HepG2 (cell line): Measurements from ENCODE around the gene PARS2. TPM values are rescaled to one million over a fixed set of nuclear protein-coding genes. Genes with fewer than 3 reads are reported as not detected.

ENCODE experiments used
- ATAC-seq: fragments of 200-7000 bp; cut with Tn5 transposase; 3 replicates; pipeline ENCODE4 v1.9.1; 2020; ENCODE audit warnings: mild to moderate bottlenecking, moderate library complexity
- BruUV-seq: library from RNA; stranded (reverse); fragments of 400-500 nt; replicated peaks from 2 replicates; lab custom pipeline; 2021; lab: Mats Ljungman, UMichigan
- CTCF ChIA-PET: fragments of 300-600 bp; formaldehyde crosslinking; extraction: SDS; loops from one replicate; lab custom pipeline; 2021; ENCODE audit warnings: low total read pairs, inconsistent platforms, low intra/inter-chr PET ratio; lab: Yijun Ruan, JAX
- POLR2A ChIA-PET: fragments of 350-600 bp; sonication (Branson Sonifier 250); formaldehyde crosslinking; loops from one replicate; lab custom pipeline; 2020; ENCODE audit warnings: antibody characterized with exemption, inconsistent platforms; lab: Yijun Ruan, JAX
- DNase-seq: peaks from one replicate; pipeline ENCODE4 v3.0.0-alpha.2; 2015; ENCODE audit warnings: low spot score
- FAIRE-seq: peaks from 3 replicates; lab custom pipeline; 2011; peaks lifted over from hg19 to GRCh38; lab: Jason Lieb, UNC
- H2AFZ ChIP-seq: one replicate; pipeline ENCODE4 v1.6.1; 2011; ENCODE audit warnings: low read length, inconsistent platforms
- H3K27ac ChIP-seq: fragments of 300-600 bp; 3 replicates; pipeline ENCODE4 v1.8.0; 2011; ENCODE audit warnings: mixed run types, mild to moderate bottlenecking, mixed read lengths, low read length, inconsistent platforms; ENCODE audit not compliant: insufficient read depth; ENCODE audit errors: extremely low read length
- H3K27me3 ChIP-seq, 2 experiments: fragments of 200-600 bp in 1 of 2; 2 replicates in 1 of 2; 3 replicates in 1 of 2; pipeline versions ENCODE4 v1.6.0 to v1.8.0; 2011; ENCODE audit warnings: low read length in 2 of 2, mild to moderate bottlenecking in 2 of 2, moderate library complexity in 2 of 2, inconsistent platforms in 1 of 2; ENCODE audit not compliant: insufficient read depth in 2 of 2, control insufficient read depth in 1 of 2
- H3K36me3 ChIP-seq, 2 experiments: fragments of 200-600 bp in 1 of 2; replicated peaks in 1 of 2; 2 replicates in 1 of 2; 3 replicates in 1 of 2; pipeline versions ENCODE4 v1.5.1 to v1.8.0; 2011; ENCODE audit warnings: low read length in 2 of 2, inconsistent platforms in 1 of 2; ENCODE audit not compliant: insufficient read depth in 2 of 2, control insufficient read depth in 1 of 2
- H3K4me1 ChIP-seq: 2 replicates; pipeline ENCODE4 v1.5.1; 2012; ENCODE audit warnings: low read length, inconsistent platforms; ENCODE audit not compliant: insufficient read depth
- H3K4me2 ChIP-seq: 2 replicates; pipeline ENCODE4 v1.6.0; 2011; ENCODE audit warnings: low read depth, low read length, inconsistent platforms
- H3K4me3 ChIP-seq, 3 experiments: fragments of 200-600 bp in 1 of 3; sonication (generic), shearing (Covaris generic) in 1 of 3; replicated peaks in 1 of 3; 2 replicates each; pipeline ENCODE4 v1.5.1; 2011 to 2016; ENCODE audit warnings: low read length in 3 of 3, inconsistent platforms in 2 of 3, low read depth in 2 of 3, mild to moderate bottlenecking in 2 of 3, control low read depth in 1 of 3, mixed read lengths in 1 of 3; ENCODE audit not compliant: insufficient read depth in 1 of 3
- H3K79me2 ChIP-seq: one replicate; pipeline ENCODE4 v1.6.1; 2011; ENCODE audit warnings: low read length, inconsistent platforms; ENCODE audit not compliant: insufficient read depth
- H3K9ac ChIP-seq: 2 replicates; pipeline ENCODE4 v1.6.0; 2011; ENCODE audit warnings: mild to moderate bottlenecking, low read depth, low read length, inconsistent platforms; ENCODE audit not compliant: insufficient read depth
- H3K9me3 ChIP-seq: 2 replicates; pipeline ENCODE4 v1.5.1; 2012; ENCODE audit warnings: mild to moderate bottlenecking, low read length
- H4K20me1 ChIP-seq: 2 replicates; pipeline ENCODE4 v1.6.0; 2011; ENCODE audit warnings: inconsistent platforms, mild to moderate bottlenecking, low read length, moderate library complexity; ENCODE audit not compliant: insufficient read depth
- MYC ChIP-seq: sonication (generic); formaldehyde crosslinking; IDR thresholded peaks from 2 replicates; pipeline ENCODE4 v1.9.0; 2021; ENCODE audit warnings: missing genetic modification reagents, borderline replicate concordance
- NFKB2 ChIP-seq: sonication (generic); formaldehyde crosslinking; IDR thresholded peaks from 2 replicates; pipeline ENCODE4 v1.4.0; 2020; ENCODE audit warnings: missing genetic modification reagents, borderline replicate concordance
- TSC22D2 ChIP-seq: sonication (generic); formaldehyde crosslinking; IDR thresholded peaks from 2 replicates; pipeline ENCODE4 v1.5.1; 2020; ENCODE audit warnings: missing genetic modification reagents, mild to moderate bottlenecking, borderline replicate concordance
- ZBED4 ChIP-seq: sonication (generic); formaldehyde crosslinking; IDR thresholded peaks from 2 replicates; pipeline ENCODE4 v1.4.0; 2020; ENCODE audit warnings: missing genetic modification reagents, borderline replicate concordance
- ZFP36L2 ChIP-seq: sonication (generic); formaldehyde crosslinking; IDR thresholded peaks from 2 replicates; pipeline ENCODE4 v1.4.0; 2020; ENCODE audit warnings: missing genetic modification reagents
- ZNF142 ChIP-seq: sonication (generic); formaldehyde crosslinking; IDR thresholded peaks from 2 replicates; pipeline ENCODE4 v1.4.0; 2020; ENCODE audit warnings: missing genetic modification reagents
- ZNF556 ChIP-seq: sonication (generic); formaldehyde crosslinking; IDR thresholded peaks from 2 replicates; pipeline ENCODE4 v1.4.0; 2020; ENCODE audit warnings: mild to moderate bottlenecking, missing genetic modification reagents, borderline replicate concordance
- ZNF576 ChIP-seq: sonication (generic); formaldehyde crosslinking; IDR thresholded peaks from 2 replicates; pipeline ENCODE4 v1.4.0; 2020; ENCODE audit warnings: mild to moderate bottlenecking, missing genetic modification reagents
- ZNF777 ChIP-seq: sonication (generic); formaldehyde crosslinking; IDR thresholded peaks from 2 replicates; pipeline ENCODE4 v1.4.0; 2020; ENCODE audit warnings: missing genetic modification reagents
- WGBS: methylation state at CpG from one replicate; pipeline ENCODE4 v1.1.6; 2017; ENCODE audit warnings: low lambda C conversion rate; 5-methylcytosine and 5-hydroxymethylcytosine counted together
- in situ Hi-C: cut with HindIII; loops from 2 replicates; pipeline ENCODE4 v1.10.0; 2017; ENCODE audit warnings: low pct_unique_long_range_greater_than_20kb; ENCODE audit not compliant: extremely low pct_ligation_motif_present
- intact Hi-C: fragments of 100-400 bp; cut with micrococcal nuclease; formaldehyde crosslinking; loops from one replicate; pipeline ENCODE4 v1.10.0; 2022; ENCODE audit not compliant: unreplicated experiment
- polyA plus RNA-seq, 8 experiments: library from polyadenylated mRNA; depleted of rRNA in 3 of 8; stranded (reverse) in 7 of 8; unstranded in 1 of 8; fragments of >200 nt; fragmentation: Illumina TruSeq in 4 of 8; extraction: Trizol in 4 of 8; gene quantifications; 2 replicates each; pipeline versions ENCODE4 v1.2.1 to v1.2.3, GENCODE V29; 2011 to 2016; ENCODE audit warnings: low read depth in 4 of 8, missing spikeins in 1 of 8, mixed read lengths in 1 of 8; ENCODE audit not compliant: insufficient read depth in 1 of 8
- total RNA-seq, 5 experiments: library from RNA; depleted of rRNA; stranded (reverse); fragments of >200 nt; fragmentation: Illumina TruSeq; extraction: Trizol; gene quantifications; 2 replicates each; pipeline ENCODE4 v1.2.3, GENCODE V29; 2016; ENCODE audit warnings: low read depth in 1 of 5

PARS2 gene
- total and polyA plus RNA-seq, 2 of the 13 experiments (the other 11 are each of a cell fraction or from before 2014, with no cell fraction given), result 2.4 to 4.6 TPM

- FAIRE-seq (no peak), ATAC-seq (no peak), DNase-seq (no peak)
- ChIA-PET CTCF (no interaction called here), POLR2A (interaction anchor here (1.5 kb wide), 1 partner anchor 83 kb away, joined by 3 read pairs; the partner anchor contains the start of gene DHCR24)
- Histone ChIP-seq H3K79me2 (no peaks in the 10 kb centered on the region), H3K4me1 (peaks cover 29% of the 10 kb centered on the region), H3K4me2 (no peak overlapping the region), H3K9ac (no peak overlapping the region), H3K4me3 (no peak overlapping the region), H2AFZ (no peak overlapping the region), H3K36me3 (no peaks in the 10 kb centered on the region), H4K20me1 (no peaks in the 10 kb centered on the region), H3K9me3 (no peaks in the 10 kb centered on the region), H3K27ac (no peak overlapping the region), H3K27me3 (no peaks in the 10 kb centered on the region)
- TF ChIP-seq ZNF777 (CRISPR knock-in tag) (no peak), ZNF556 (CRISPR knock-in tag) (no peak), ZFP36L2 (CRISPR knock-in tag) (no peak), MYC (CRISPR knock-in tag) (no peak), TSC22D2 (CRISPR knock-in tag) (no peak), ZNF142 (CRISPR knock-in tag) (no peak), ZNF576 (CRISPR knock-in tag) (no peak), ZBED4 (CRISPR knock-in tag) (no peak), NFKB2 (CRISPR knock-in tag) (no peak)
- in situ Hi-C loops (no loop called here), intact Hi-C loops (no loop called here)
- BruUV-seq, result no TSS peak
- 7% methylated on average over 3 of the region's 6 CpGs for WGBS
Observed at GRCh38 chr1:54804471-54805132, 40.3 kb upstream of the PARS2 start.
